GM19240 (cell line): ENCODE measurements around the gene MTREX.

ENCODE experiments used
- DNase-seq: peaks from one replicate; pipeline ENCODE4 v3.0.0; 2011; ENCODE audit warnings: low spot score; ENCODE audit not compliant: insufficient read length

The MTREX gene

GRCh38 chr5:55324815-55325418 lies 17.1 kb downstream of the MTREX start:
- DNase-seq = no peak

GRCh38 chr5:55325621-55326020 lies 17.8 kb downstream of the MTREX start:
- DNase-seq = no peak

- no peak for DNase-seq
These were observed 19.5 kb downstream of the MTREX start for GRCh38 chr5:55327281-55327680.

DNA sequence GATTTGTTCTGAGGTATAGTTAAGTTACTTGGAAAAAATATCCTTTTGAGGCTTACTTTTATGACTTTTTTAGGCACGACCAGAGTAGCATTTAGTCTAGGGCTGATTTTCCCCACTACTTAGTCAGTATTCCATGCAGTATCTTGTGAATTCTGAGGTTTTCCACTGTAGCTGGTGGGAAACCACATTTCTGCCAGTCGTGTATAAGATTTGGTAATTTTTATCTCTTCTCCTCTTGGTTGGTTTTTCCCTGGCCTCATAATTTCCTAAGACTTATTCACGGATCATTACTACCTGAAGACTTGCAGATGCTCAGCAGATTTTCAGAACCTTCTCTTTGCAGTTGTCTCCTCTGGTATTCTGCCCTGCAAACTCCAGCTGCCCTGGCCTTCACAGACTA lies 23.5 kb downstream of the MTREX start:
- no peak for DNase-seq

- DNase-seq = no peak
These were observed 25.2 kb downstream of the MTREX start for GRCh38 chr5:55333017-55333416.

DNA sequence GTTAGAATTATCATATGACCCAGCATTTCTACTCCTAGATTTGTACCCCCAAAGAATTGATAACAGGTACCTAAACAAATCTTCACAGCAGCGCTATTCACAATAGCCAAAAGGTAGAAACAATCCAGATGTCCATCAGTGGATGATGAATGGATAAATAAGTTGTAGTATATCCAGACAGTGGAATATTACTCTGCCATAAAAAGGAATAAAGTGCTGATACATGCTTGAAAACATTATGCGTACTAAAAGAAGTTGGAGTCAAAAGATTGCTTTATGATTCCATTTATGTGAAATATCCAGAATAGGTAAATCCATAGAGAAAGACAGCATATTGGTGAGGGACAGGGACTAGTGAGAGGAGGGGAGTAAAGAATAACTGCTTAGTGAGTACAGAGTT lies 26.0 kb downstream of the MTREX start:
- no peak for DNase-seq

DNA sequence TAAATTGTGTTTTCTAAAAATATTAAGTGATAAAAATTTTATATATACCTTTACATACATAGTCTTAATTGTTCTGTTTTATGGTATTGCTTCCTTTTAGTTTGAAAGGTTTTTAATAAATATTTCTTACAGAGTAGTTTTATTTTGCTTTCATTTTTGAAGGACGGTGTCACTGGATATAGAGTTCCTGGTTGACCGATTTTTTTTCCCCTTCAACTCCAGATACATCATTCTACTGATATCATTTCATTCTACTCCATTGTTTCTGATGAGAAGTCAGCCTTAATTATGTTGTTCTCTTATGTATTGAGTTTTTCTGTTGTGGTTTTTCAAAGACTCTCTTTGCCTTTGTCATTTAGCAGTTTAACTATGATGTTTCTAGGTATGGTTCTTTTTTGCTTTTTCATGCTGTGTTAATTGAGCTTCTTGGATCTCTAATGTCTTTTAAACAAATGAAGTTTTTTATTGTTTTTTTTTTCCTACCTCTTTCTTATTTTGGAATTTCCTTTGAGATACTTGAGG lies 30.4 kb downstream of the MTREX start:
- DNase-seq = no peak

DNA sequence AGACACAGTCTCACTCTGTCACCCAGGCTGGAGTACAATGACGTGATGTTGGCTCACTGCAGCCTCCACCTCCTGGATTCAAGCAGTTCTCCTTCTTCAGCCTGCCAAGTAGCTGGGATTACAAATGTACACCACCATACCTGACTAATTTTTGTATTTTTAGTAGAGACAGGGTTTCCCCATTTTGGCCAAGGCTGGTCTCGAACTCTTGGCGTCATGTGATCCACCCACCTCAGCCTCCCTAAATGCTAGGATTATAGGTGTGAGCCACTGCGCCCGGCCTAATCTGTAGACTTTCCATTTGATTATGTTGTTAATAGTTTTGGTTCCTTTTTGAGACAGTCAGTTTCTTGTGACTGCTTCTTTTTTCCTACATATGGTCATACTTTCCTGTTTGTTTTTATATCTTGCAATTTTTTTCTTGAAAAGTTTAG lies 31.0 kb downstream of the MTREX start:
- no peak for DNase-seq

GRCh38 chr5:55343107-55343506 lies 35.3 kb downstream of the MTREX start:
- DNase-seq = no peak

GRCh38 chr5:55343609-55344008 lies 35.8 kb downstream of the MTREX start:
- DNase-seq = no peak

DNA sequence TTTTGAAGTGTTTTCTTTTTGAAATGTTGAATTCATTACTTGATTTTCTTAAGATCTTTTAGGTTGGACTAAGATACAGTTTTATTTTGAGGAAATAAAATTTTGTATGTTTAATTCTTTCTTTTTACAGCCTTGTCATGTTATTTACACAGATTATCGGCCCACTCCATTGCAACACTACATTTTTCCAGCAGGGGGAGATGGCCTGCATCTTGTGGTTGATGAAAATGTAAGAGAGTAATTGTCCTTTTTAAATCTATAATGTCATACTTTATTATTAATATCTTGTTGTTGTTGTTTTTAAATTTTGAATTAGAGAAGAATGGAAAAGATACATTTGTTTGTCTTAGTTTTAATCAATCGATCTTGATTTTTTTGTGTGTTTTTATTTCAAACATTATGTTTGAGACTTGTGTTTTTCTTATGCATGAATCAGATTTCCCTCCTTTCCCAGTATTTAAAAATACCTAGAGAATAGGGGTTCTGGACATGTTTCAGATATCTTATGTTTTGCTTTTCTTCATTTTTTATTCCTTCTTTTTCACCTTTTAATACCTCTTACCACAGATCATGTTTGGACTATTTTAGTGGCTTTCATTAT lies 36.7 kb downstream of the MTREX start:
- no peak for DNase-seq

GRCh38 chr5:55345327-55345726 lies 37.5 kb downstream of the MTREX start:
- DNase-seq = no peak

- DNase-seq = no peak
These were observed 40.0 kb downstream of the MTREX start for GRCh38 chr5:55347786-55348185.

DNA sequence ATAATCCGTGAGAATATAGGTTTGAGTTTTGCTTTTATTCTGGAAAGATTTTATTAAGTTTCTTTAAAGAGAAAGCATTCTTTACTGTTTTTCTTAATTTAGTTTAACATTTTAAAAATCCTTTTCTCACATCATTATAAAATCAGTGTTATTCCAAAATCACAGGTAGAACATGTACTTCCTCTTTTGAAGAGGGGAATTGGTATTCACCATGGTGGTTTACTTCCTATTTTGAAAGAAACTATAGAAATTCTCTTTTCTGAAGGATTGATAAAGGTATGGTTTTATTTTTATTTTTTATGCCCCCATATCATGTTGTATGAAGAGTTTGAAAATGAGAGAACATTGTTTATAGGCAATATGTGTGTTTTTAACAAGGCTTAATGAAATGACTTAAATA lies 43.0 kb downstream of the MTREX start:
- no peak for DNase-seq

- DNase-seq = no peak
These were observed 49.1 kb downstream of the MTREX start for GRCh38 chr5:55356896-55357295.

DNA sequence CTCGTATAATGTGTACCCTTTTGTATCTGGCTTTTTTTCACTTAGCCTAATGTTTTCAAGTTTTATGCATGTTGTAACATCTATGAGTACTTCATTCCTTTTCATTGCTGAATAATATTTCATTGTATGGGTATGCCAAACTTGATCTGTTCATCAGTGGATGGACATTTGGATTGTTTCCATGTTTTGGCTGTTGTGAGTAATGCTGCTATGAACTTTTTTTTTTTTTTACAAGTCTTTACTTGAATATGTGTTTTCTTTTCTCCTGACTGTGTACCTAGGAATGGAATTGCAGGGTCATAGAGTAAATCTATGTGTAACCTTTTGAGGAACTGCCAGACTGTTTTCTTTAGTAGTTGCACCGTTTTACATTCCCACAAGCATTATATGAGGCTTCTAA lies 52.4 kb downstream of the MTREX start:
- no peak for DNase-seq

- no peak for DNase-seq
These were observed 56.1 kb downstream of the MTREX start for GRCh38 chr5:55363856-55364255.

GRCh38 chr5:55364537-55365055 lies 56.8 kb downstream of the MTREX start:
- no peak for DNase-seq

GRCh38 chr5:55370291-55370925 lies 62.6 kb downstream of the MTREX start:
- no peak for DNase-seq

DNA sequence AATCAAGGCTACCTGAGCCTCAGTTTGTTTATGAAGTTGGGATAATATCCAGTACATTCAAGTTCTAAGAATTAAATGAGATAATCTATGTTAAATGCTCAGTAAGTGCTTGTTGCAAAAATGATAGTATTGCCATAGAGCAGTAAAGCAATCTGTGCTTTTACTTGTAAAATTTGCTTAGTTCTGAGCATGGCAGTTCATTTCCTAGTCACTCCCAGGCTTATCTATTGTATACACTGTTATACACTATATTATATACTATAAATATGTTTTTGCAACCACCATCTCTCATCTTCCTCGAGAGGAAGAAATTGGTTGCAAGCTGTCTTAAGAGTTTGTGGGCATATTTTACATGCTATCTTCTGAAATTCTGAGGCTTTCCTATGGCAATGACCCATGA lies 63.4 kb downstream of the MTREX start:
- DNase-seq = no peak

GRCh38 chr5:55372130-55372925 lies 64.5 kb downstream of the MTREX start:
- DNase-seq = no peak

GRCh38 chr5:55377810-55378209 lies 70.0 kb downstream of the MTREX start:
- no peak for DNase-seq
